Suppressor macrophage treated with lipopolysaccharide for 4 hours (primary cell): ENCODE measurements around the gene LIN7B.

ENCODE experiments used
- DNase-seq: peaks from one replicate; pipeline ENCODE4 v3.0.0-alpha.2; 2020

The LIN7B gene

GRCh38 chr19:49148784-49149651, 34.8 kb downstream of the LIN7B start:
- peak; percentile 86 for DNase-seq

DNA sequence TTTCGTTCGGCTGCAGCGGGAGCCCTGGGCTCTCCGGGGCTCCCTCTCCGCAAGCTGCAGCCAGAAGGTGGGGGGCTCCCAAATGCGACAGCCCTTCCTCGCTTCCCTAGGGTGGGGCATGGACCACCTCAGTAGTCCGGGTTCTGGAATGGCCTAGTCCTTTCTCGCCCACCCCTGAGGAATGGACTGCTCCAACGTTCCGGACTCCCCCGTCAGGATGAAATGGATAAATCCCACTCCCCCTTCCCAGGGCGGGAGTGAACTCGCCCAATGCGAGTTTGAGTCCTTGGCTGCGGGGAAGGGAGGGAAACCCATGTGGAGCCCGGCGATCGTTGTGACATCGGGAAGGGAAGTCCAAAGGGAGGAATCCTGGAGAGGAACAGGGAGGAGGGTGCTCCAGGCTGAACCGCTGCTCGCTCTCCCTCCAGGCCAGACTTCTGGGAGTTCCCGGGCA, 35.5 kb downstream of the LIN7B start:
- peak; percentile 55 for DNase-seq

DNA sequence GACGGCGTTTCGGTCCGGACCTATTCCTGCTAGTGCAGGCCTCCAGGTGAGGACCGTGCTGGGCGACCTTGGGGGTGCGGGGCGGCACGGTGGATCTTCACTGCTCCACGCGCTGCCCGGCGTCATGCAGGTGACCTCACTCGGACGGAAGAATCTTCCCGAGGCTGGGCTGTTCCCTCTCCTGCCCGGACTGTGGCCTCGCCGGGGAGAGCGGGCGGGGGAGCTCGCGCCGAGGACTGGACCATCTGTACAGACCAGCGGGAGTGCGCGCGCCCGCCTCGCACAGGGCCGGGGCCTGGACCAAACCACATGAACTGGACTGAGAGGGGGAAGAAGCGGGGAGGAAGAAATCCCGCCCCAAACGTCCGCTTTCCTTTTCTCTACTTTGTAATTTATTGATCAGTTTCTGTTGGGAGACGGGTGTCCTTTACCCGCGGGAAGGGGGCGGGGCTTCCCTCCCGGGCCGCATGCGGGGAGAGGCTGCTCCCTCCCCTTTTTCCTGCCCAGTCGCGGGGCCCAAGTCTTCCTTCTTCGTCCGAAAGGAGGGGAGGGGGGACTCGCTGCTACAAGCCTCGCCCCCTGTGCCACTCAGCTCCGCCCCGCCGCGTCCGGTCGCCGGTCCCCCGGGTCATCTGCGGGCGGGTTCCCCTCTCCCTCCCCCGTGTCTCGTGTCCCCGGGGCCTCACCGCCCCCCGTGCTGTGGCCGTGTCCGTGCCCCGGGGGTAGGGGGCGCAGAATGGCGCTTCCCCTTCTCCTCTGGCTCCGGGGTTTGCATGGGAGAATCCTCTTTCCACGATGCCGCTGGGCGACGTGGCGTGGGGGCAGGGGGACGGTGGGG, 36.2 kb downstream of the LIN7B start:
- peak; percentile 70 for DNase-seq

DNA sequence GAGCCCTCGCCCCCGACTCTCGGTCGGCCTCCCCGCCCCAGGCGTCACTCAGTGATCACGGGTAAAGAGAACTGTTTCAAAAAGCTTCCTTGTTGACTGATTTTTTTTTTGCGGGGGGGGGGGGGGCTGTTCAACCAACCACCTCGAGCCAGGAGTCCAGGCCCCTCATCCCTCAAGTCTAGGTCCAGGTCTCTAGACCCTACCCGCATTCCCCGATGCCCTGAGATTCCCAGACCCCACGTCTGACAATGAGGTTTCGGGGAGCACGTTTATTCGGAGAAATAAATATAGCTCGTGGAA, 36.7 kb downstream of the LIN7B start:
- DNase-seq = no peak

GRCh38 chr19:49151267-49152118, 37.3 kb downstream of the LIN7B start:
- DNase-seq = peak; percentile 24

DNA sequence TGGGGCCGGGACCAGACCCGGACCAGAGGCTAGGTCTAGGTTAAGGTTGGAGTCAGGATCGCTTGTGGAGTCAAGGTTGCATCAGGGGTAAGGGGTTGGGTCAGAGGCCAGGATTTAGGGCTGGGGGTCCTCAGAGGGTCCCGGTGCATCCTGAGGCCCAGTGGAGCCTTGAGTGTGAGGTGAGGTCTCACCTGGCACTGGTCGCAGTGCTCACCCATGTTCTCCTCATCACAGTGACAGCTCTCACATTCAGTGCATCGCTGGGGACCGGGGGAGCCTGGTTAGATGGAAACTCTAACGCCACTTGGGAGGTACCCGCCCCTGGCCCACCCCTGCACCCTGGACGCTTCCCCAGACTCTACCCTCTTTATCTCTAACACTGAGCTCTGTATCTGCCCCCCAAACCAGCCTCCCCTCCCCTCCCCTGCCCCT, 38.0 kb downstream of the LIN7B start:
- DNase-seq = no peak

DNA sequence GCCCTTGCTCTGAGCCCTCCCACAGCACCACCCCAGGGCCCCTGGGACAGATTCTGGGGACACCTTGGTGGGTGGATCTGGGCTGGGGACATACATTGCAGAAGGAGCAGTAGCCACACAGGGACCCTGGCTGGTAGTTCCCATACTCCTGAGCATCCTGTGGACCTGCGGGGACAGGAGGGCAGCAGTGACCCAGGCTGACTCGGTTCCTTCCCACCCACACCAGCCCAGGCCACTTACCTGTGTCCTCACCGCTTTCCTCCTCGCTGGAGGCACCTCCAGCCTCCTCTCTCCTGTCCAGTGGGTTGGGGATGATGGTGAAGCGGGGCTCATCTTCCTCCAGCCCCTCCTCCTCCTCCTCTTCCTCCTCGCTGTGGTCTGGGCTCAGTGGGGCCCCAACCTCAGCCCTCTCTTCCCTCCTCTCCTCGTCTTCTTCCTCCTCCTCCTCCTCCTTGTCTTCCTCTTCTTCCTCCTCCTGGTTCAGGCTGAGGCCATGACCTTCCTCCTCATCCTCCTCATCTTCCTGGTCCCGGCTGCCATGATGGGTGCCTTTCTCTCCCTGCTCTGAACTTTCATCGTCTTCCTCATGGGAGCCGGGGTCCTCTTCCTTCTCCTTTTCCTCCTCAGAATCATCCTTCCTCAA, 39.1 kb downstream of the LIN7B start:
- no peak for DNase-seq

DNA sequence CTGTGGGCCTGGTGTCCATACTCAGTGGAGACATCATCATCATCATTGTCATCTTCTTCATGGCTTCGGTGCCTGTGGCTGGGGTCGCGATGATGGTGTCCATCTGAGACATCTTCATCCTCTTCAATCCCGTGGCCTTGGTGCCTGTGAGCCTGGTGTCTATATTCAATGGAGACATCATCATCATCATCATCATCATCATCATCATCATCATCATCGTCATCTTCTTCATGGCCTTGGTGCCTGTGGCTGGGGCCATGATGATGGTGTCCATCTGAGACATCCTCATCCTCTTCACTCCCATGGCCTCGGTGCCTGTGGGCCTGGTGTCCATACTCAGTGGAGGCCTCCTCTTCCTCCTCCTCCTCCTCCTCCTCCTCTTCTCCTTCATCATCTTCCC, 40.1 kb downstream of the LIN7B start:
- no peak for DNase-seq

GRCh38 chr19:49155005-49155819, 41.0 kb downstream of the LIN7B start, which contains the start of gene HRC:
HRC (minus strand) TSS chr19:49155396; CDS start chr19:49155237, 159 bp downstream.
- DNase-seq = no peak

GRCh38 chr19:49155820-49156346, 41.7 kb downstream of the LIN7B start:
- DNase-seq = no peak

DNA sequence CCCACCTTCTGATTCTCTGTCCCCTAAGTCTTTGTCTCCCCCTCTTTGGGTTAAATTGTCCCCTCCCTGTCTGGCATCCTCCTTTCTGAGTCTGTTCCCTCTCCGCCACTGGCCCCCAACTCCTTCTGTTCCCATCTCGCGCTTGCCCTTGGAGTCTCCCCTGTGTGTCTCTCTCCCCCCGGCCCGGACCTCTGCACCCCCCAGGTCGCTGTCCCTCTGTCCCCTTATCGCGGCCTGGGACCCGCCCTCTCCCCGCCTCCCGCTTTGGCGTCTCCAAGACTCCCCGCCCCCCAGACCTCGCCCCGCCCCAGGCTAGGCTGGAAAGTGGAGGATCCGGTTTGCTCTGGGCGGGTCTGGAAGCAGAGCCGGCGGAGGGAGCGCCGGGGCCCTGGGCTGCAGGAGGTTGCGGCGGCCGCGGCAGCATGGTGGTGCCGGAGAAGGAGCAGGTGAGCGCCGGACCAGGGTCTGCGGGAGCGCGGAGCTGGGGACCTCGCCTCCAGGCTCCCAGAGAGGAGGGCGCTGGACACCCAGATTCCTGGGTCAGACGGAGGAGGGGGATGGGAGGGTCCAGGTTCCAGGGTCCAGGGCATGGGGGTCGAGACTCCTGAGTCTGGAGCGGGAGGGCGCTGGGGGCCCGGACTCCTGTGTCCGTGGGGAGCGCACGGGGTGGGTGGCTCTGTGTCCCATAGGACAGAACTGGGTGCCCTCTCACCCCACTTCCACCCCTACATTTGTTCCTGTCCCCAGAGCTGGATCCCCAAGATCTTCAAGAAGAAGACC, 43.5 kb downstream of the LIN7B start, which contains the start of gene TRPM4:
TRPM4 (plus strand) TSS at position 348 of the 780 bp plus-strand sequence; CDS start at position 423, 75 bp downstream.
- DNase-seq = peak; percentile 87

DNA sequence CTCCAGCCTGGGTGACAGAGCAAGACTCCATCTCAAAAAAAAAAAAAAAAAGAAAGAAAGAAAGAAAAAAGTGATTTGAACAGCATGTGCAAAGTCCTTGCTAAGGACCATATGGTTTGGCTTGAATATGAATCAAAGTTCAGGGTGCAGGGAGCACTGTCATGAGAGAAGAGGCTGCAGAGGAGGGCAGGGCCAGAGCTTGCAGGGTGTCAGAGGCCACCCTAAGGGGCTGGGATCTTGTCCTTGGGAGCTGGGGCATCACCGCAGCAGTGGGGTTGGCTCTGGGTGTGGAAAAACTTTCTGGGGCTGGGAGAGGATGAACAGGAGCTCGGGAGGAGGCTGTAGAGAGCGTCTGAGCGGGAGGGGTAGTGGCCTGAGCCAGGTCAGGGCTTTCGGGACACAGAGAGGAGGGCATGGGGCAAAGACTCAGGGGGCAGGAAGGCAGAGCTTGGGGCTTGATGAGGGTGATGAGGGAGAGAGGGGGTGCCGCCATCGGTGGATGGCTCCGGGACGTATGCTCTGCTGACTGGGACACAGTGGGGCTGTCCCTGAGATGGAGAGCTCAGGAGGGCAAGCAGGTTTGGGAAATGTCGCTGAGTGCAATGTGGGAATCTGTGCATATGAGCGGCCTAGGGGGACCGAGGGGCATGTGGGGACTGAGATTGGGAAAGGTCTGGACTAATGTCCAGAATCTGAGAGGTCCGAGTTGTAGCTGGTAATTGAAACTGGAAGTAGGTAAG, 46.5 kb downstream of the LIN7B start:
- DNase-seq = no peak

DNA sequence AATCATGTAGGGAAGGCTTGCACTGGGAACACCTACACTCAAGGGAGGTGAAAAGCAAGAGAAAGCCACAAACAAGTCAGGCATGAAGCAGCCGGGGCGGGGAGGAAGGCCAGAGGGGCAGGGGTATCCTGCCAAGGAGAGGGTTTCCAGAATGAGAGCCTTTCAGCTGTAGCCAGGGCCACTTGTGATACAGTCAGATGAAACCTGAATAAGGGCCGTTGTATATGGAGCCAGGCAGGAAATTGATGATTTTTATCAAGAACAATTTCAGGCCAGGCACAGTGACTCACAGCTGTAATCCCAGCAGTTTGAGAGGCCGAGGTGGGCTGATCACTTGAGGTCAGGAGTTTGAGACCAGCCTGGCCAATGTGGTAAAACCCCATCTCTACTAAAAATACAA, 47.8 kb downstream of the LIN7B start:
- DNase-seq = no peak

DNA sequence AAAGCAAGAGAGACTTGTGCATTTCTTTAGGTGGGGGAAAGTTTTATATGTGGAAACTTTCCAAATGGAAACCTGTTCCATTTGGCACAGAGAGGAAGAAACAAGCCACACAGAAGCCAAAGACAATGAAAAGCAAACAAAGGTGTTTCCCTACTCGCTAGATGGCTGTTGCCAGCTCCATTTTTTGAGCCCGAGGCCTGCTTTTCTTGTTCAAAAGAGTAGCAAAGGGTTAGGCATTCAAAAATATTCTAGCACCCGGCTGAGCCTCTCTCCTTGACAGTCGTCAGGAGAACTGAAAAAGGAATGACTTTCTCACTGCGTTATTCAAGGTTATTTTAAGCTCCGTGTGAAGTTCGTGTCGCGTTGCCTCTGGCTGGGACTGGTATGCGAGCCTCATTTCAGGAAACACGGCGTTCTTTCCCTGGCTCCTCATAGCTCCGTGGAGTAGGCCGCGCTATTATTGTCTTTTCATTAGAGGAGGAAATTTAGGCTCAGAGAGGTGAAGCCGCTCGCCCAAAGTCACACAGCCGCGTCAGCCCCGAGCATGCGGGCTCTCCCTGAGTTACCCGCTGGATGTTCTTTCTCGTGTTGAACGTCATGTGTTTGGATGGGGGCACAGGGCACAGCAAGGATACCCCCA, 51.1 kb downstream of the LIN7B start:
- no peak for DNase-seq

DNA sequence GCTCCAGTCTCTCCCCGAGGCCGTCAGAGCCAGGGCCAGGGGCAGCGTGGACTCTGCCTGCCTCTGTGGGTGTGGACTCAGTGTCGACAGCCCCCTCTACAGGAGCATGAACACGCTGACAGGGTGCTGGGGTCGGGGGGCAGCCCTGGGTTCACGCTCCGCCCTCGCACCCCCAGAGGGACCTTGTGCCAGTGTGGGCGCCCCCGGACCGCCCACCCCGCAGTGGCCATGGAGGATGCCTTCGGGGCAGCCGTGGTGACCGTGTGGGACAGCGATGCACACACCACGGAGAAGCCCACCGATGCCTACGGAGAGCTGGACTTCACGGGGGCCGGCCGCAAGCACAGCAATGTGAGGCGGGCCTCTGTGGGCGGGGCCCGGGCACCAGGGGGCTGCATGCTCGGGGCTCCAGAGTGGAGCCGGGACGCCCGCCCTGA, 51.7 kb downstream of the LIN7B start:
- DNase-seq = no peak

- DNase-seq = no peak
Observed at GRCh38 chr19:49167857-49168409, 53.8 kb downstream of the LIN7B start.
